OCI-M2 (cell line): ENCODE data around the gene CASKIN2.

Experiments
- DNase-seq: peaks from one replicate; lab custom pipeline; 2025; ENCODE audit not compliant: unreplicated experiment; lab: John Stamatoyannopoulos, UW

Gene CASKIN2

GRCh38 chr17:75515496-75516254 is at the start of gene CASKIN2:
Gene CASKIN2, minus strand, starts transcription at chr17:75515537. Its CDS starts 1,733 bp downstream, at chr17:75513804.
- peak; percentile 53 for DNase-seq

- no peak for DNase-seq
Measured at GRCh38 chr17:75565066-75565465, 49.7 kb upstream of the CASKIN2 start.

- no peak for DNase-seq
Measured at GRCh38 chr17:75564195-75564594, 48.9 kb upstream of the CASKIN2 start.

- DNase-seq = no peak
Measured at GRCh38 chr17:75563063-75563758, 47.9 kb upstream of the CASKIN2 start.

GRCh38 chr17:75561927-75562603 is 46.7 kb upstream of the CASKIN2 start:
- no peak for DNase-seq

GRCh38 chr17:75559958-75560533 is 44.7 kb upstream of the CASKIN2 start:
- no peak for DNase-seq

GRCh38 chr17:75558666-75559530 is 43.6 kb upstream of the CASKIN2 start:
- DNase-seq = no peak

GRCh38 chr17:75557852-75558665 is 42.7 kb upstream of the CASKIN2 start:
- DNase-seq = no peak

GRCh38 chr17:75557075-75557851 is 41.9 kb upstream of the CASKIN2 start:
- DNase-seq = no peak

- no peak for DNase-seq
Measured at GRCh38 chr17:75555679-75556153, 40.4 kb upstream of the CASKIN2 start.

GRCh38 chr17:75553295-75554110 is 38.2 kb upstream of the CASKIN2 start:
- DNase-seq = no peak

GRCh38 chr17:75552425-75553294 is 37.3 kb upstream of the CASKIN2 start:
- no peak for DNase-seq

- no peak for DNase-seq
Measured at GRCh38 chr17:75551266-75551665, 35.9 kb upstream of the CASKIN2 start.

GRCh38 chr17:75550139-75550465 is 34.8 kb upstream of the CASKIN2 start:
- DNase-seq = no peak

GRCh38 chr17:75549246-75550138 is 34.2 kb upstream of the CASKIN2 start:
- no peak for DNase-seq

- no peak for DNase-seq
Measured at GRCh38 chr17:75548813-75549212, 33.5 kb upstream of the CASKIN2 start.
